NCI-H1048 (cell line): ENCODE data around the gene ATAD1.
"Not testable (repeated sequence)": the region's sequence is repeated elsewhere in the genome, so short reads cannot be mapped to it uniquely, and the experiment has no call there.

Experiments used
- DNase-seq: peaks from one replicate; lab custom pipeline; 2025; lab: John Stamatoyannopoulos, UW

Gene ATAD1, protein sequence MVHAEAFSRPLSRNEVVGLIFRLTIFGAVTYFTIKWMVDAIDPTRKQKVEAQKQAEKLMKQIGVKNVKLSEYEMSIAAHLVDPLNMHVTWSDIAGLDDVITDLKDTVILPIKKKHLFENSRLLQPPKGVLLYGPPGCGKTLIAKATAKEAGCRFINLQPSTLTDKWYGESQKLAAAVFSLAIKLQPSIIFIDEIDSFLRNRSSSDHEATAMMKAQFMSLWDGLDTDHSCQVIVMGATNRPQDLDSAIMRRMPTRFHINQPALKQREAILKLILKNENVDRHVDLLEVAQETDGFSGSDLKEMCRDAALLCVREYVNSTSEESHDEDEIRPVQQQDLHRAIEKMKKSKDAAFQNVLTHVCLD

GRCh38 chr10:87817609-87818504 lies at the start of gene ATAD1:
ATAD1 (minus strand) TSS chr10:87818226; CDS start chr10:87814599, 3,627 bp downstream.
- DNase-seq = peak; percentile 59

GRCh38 chr10:87867453-87867852 lies 49.4 kb upstream of the ATAD1 start:
- no peak for DNase-seq

- DNase-seq = no peak
Measured at GRCh38 chr10:87866412-87866974, 48.5 kb upstream of the ATAD1 start.

DNA sequence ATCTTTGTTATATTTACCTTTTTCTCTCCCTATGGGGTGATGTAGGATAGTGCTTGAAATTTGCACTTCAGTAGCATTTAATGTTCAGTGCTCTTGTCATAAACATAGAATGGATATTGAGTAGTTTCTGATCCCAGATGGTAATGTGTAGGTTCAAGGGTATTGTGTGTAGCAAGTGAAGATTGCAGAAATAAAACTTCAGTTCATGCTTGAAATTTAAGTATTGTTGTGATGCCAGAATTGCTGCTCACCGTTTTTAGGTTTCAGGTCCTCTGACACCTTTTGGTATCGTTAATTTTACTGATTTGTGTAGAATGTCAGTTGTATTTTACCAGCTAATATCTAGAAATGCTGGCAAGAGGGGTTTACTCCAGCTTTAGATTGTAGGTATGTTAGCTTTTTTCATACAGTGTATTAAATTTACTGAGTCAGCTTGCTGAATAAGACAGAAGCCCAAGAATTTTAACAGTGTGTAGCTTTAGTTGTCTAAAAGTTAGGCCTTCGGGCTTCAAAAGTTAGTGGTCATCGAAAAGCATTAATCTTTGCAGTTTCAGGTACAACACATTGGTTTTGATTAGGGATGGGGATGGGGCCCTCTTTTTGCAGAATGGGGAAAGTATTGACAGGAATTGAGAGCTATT lies 47.3 kb upstream of the ATAD1 start:
- no peak for DNase-seq

DNA sequence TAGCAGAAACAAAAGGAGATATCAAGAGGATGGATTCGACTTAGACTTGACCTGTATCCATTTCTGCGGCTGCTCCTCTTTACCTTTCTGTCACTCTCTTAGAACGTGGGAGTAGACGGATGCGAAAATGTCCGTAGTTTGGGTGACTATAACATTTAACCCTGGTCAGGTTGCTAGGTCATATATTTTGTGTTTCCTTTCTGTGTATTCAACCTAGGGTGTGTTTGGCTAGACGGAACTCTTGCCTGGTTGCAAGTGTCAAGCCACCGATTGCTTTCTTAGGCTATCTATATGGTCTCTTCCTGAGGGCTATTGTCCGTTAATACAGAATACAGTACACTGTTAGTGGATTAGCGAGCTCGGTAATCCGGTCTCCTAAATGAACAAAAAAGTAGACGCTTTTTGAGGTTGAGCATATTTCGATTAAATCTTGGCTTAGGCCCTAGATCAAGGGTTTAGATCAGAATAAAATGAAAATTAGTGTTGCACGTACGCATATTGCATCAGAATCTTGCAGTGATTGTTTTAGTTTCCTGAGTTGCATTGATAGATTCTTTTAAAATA lies 46.6 kb upstream of the ATAD1 start:
- no peak for DNase-seq

GRCh38 chr10:87863951-87864495 lies 46.0 kb upstream of the ATAD1 start:
- not testable (repeated sequence) for DNase-seq

- DNase-seq = peak; percentile 58
Measured at GRCh38 chr10:87863053-87863943, 45.3 kb upstream of the ATAD1 start, which contains the start of the genes KLLN and PTEN. KLLN (minus strand) TSS chr10:87863533; CDS start chr10:87862487, 1,046 bp downstream. PTEN (plus strand) TSS chr10:87863625; CDS start chr10:87864470, 845 bp downstream.

DNA sequence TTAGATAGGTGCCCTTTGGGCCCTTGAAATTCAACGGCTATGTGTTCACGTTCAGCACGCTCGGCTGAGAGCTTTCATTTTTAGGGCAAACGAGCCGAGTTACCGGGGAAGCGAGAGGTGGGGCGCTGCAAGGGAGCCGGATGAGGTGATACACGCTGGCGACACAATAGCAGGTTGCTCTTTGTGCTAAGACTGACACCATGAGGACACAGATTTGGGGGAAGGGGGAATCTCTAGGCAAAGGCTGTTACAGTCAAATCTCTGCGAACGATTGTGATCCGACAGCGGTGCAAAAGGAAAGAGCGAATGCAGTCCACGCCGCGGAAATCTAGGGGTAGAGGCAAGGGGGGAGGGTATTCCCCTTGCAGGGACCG lies 44.6 kb upstream of the ATAD1 start:
- DNase-seq = peak; percentile 64

DNA sequence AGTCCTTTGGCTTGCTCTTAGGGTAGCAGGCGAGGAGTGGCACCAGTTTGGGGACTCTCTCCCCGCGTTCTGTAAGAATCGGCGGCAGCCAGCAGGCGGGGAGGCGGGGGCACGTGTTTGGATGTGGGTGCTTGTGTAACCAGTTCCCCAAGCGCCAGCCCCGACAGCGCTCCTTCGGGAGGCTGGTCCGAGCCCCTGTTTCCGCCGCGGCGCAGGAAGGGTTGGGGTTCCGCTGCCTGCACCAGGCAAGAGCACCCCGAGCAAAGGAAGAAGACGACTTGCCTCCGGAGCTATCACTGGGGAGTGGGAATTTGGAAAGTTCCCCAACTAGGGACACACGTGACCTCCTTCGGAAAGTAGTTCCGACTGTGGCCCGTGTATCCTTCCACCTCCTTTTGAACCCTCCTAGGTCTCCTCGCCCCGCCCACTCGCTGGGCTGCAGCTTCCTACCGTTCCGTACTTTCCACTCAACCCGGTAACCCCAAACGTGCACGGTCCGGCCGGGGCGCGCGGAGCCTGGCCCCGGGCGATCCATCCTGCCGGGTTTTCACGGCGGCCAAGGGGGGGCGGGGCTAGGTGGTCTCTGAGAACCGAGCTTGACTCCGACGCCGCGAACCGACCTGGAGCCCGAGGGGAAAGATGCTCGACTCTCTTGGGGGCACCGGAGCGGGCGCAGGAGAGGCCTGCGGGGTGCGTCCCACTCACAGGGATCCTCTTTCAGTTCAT lies 44.1 kb upstream of the ATAD1 start:
- peak; percentile 85 for DNase-seq

DNA sequence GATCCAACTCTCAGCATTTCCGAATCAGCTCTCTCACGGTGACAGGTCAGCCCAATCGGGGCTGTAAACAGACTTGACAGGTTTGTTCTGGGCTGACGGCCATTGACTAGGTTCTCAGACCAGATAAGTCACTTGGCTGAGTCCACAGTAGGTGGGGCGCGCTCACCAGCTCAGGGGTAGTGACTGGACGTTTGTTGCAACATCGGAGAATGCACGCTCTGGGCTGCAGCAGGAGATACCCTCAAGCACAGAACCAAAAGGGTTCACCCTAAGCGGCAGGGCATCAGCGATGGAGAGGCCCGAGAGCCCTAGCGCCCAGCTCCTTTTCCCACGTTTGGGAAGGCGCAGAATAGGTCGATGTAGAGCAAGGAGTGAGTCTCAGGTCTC lies 43.5 kb upstream of the ATAD1 start:
- DNase-seq = no peak

DNA sequence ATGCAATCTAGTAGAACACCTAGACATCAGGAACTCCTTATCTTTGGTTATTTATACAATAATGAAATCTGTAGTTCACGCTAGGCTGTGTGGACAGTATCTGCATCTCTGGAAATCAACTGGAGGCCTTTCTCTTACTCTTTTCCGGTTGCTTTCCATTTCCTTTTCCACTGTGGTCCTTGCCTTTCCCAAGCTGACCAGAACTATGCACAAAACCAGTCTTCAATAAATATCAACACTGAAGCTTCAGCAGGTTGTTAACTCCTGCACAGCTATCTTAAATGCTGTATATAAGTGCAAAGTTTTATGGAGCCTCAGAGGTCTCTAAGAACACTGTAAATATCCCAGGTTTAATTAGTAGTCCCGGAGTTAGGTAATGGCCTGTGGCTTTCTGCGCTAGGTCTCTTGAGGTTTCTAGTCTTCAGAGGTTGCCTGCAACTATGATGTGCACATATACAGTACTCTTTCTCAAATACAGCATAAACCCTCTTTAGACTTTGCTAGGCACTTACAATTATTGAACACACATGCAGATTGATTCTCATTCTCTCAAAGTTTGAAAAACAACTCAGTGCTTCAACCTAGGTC lies 42.9 kb upstream of the ATAD1 start:
- no peak for DNase-seq

DNA sequence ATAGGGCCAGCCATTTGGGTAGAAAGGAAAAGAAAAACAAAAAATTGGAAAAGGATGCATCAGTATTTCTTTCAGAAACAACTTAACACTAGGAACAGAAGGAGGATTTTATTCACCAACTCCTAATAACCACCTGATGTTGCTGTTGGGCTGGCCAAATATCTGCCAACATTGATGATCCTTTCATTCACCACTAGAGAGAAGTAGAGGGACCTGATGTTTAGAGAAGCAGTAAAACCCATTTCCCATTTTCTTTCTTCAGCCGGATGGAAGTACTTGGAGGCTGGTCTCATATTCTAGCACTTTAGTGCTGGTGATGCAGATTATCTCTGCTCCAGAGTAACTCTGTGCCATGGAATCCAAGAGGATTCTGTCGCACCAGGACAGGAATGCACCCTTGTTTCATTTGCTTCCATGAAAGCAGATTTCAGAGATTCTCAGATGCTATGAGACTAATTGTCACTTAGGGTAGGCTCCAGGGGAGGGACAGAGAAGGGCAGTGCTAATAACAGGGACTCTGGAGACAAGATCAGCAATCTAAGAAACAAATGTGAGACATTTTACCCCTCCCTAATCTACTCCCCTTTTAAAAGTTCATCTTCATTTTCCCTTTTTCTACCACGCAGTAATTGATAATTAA lies 42.2 kb upstream of the ATAD1 start:
- no peak for DNase-seq

- DNase-seq = not testable (repeated sequence)
Measured at GRCh38 chr10:87855665-87856064, 37.6 kb upstream of the ATAD1 start.

- not testable (repeated sequence) for DNase-seq
Measured at GRCh38 chr10:87855247-87855646, 37.2 kb upstream of the ATAD1 start.

DNA sequence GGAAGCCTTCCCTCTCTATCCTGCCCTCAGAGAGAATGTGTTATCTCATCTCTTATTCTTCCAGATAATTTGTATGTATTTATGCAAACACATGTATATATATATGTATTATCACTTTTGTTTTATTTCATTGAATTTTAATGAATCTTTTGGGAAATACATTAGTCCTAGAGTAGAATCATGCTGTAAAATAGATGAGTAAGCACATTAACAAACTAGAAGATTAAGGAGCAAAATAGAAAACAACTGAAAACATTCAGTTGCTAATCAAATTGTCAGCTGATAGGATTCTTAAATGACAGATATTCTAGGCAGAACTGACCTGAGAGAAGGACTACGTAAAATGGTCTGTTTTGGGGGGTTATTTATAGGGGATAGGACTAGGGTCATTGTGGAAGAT lies 34.1 kb upstream of the ATAD1 start:
- DNase-seq = no peak

GRCh38 chr10:87850742-87851205 lies 32.7 kb upstream of the ATAD1 start:
- DNase-seq = no peak

- DNase-seq = no peak
Measured at GRCh38 chr10:87849001-87849400, 31.0 kb upstream of the ATAD1 start.

- DNase-seq = no peak
Measured at GRCh38 chr10:87847550-87847949, 29.5 kb upstream of the ATAD1 start.

- not testable (repeated sequence) for DNase-seq
Measured at GRCh38 chr10:87846711-87847110, 28.7 kb upstream of the ATAD1 start.
